Thyroid gland (tissue), 4 donors: ENCODE measurements around the gene PTPMT1. TPM values are rescaled to one million over a fixed set of nuclear protein-coding genes. Genes with fewer than 3 reads are reported as not detected.
"Not testable (repeated sequence)": the region's sequence is repeated elsewhere in the genome, so short reads cannot be mapped to it uniquely, and the experiment has no call there.

Experiments
- DNase-seq, 2 donors: peaks; one replicate each; pipeline ENCODE4 v3.0.0-alpha.2; 2019
- H3K27ac ChIP-seq, 3 donors: fragments of 200-600 bp; sonication (generic); 1 replicate in 2 of 3; 2 replicates in 1 of 3; pipeline ENCODE4 v1.5.1; 2016 to 2019; ENCODE audit warnings: mild to moderate bottlenecking in 1 of 3, moderate library complexity in 1 of 3
- H3K27me3 ChIP-seq: fragments of 200-600 bp; sonication (generic); one replicate; pipeline ENCODE4 v1.5.1; 2019
- H3K36me3 ChIP-seq, 2 donors: fragments of 200-600 bp; sonication (generic); one replicate each; pipeline ENCODE4 v1.5.1; 2016 to 2019
- H3K4me1 ChIP-seq, 2 donors: fragments of 200-600 bp; sonication (generic); one replicate each; pipeline ENCODE4 v1.5.1; 2017 to 2019
- H3K4me3 ChIP-seq, 3 donors: fragments of 200-600 bp; sonication (generic); replicated peaks in 1 of 3; 1 replicate in 2 of 3; 2 replicates in 1 of 3; pipeline ENCODE4 v1.5.1; 2016; ENCODE audit warnings: mild to moderate bottlenecking in 1 of 3
- H3K9me3 ChIP-seq: fragments of 200-600 bp; sonication (generic); one replicate; pipeline ENCODE4 v1.5.1; 2017
- POLR2A ChIP-seq, 2 donors: fragments of 450-650 bp; IDR thresholded peaks; one replicate each; pipeline ENCODE4 v1.6.1; 2017; ENCODE audit warnings: antibody characterized with exemption in 2 of 2, mild to moderate bottlenecking in 2 of 2, moderate library complexity in 1 of 2
- WGBS, 2 donors: methylation state at CpG; one replicate each; pipeline ENCODE4 v1.1.5; 2017; 5-methylcytosine and 5-hydroxymethylcytosine counted together
- intact Hi-C: fragments of 100-400 bp; cut with DNase I; formaldehyde crosslinking; loops from one replicate; pipeline ENCODE4 v1.15.1; 2023
- total RNA-seq, 4 donors: library from RNA; depleted of rRNA; stranded (reverse); fragments of >200 nt; gene quantifications; one replicate each; pipeline ENCODE4 v1.2.3, GENCODE V29; 2016
- TF ChIP-seq, protein P1 (sequence below), 6 experiments: fragments of 200-600 bp in 3 of 6; fragments of 450-650 bp in 3 of 6; sonication (generic) in 3 of 6; IDR thresholded peaks; one replicate each; pipeline ENCODE4 v1.5.1; 2016 to 2019; ENCODE audit warnings: antibody characterized with exemption in 6 of 6, mild to moderate bottlenecking in 2 of 6, inconsistent platforms in 1 of 6, moderate library complexity in 1 of 6

Gene PTPMT1
- total RNA-seq, 4 donors from 2014 or later: 93.9 to 149 (median 125) TPM

DNA sequence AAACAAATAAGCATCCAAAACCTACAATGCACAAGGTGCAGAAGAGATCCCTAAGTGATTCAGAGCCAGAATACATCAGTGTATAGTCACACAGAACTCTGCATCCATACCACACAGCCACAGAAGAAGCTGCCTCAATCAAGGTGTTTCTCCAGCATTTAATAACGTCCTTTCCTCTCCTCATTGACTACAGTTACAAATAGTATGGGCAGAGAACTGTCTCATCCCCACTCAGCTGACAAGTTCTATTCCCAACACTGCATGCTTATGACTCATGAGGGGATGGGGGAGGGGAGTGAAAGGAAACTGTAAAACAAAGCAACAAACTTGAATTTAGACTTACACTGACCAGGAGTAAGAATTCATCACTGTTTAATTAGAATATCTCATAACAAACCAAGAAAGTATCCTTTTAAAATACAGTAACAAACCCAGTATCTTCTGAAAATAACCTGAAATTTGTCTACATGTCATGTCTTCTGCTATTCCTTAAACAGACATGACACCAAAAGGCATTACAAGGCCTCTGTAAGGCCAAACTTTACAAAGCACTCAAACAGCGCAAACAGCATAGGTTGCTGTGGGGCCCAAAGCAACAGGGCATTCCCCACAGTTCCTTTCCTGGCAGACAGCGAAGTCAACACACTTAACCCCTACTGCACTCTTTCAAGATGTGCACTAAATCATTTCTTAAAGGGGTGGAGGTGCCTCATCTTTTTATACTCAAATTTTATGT is 41.7 kb upstream of the PTPMT1 start:
- Histone ChIP-seq H3K27ac (peak overlapping the region; percentile 26 to 66 (median 66)), H3K9me3 (no peaks in the 10 kb centered on the region), H3K27me3 (no peaks in the 10 kb centered on the region), H3K36me3 (no peaks in the 10 kb centered on the region), H3K4me1 (peaks cover 46 to 67% of the 10 kb centered on the region in 2 donors), H3K4me3 (no peak overlapping the region)
- intact Hi-C loops: no loop called here
- 6 to 12% methylated on average over 3 of the region's 3 CpGs for WGBS, 2 donors
- DNase-seq: peak; percentile 27 to 46
- TF ChIP-seq, protein P1, sequence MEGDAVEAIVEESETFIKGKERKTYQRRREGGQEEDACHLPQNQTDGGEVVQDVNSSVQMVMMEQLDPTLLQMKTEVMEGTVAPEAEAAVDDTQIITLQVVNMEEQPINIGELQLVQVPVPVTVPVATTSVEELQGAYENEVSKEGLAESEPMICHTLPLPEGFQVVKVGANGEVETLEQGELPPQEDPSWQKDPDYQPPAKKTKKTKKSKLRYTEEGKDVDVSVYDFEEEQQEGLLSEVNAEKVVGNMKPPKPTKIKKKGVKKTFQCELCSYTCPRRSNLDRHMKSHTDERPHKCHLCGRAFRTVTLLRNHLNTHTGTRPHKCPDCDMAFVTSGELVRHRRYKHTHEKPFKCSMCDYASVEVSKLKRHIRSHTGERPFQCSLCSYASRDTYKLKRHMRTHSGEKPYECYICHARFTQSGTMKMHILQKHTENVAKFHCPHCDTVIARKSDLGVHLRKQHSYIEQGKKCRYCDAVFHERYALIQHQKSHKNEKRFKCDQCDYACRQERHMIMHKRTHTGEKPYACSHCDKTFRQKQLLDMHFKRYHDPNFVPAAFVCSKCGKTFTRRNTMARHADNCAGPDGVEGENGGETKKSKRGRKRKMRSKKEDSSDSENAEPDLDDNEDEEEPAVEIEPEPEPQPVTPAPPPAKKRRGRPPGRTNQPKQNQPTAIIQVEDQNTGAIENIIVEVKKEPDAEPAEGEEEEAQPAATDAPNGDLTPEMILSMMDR (IDR thresholded peaks at IDR 0.05): no peak
- TF ChIP-seq POLR2A (IDR thresholded peaks at IDR 0.05): no peak

DNA sequence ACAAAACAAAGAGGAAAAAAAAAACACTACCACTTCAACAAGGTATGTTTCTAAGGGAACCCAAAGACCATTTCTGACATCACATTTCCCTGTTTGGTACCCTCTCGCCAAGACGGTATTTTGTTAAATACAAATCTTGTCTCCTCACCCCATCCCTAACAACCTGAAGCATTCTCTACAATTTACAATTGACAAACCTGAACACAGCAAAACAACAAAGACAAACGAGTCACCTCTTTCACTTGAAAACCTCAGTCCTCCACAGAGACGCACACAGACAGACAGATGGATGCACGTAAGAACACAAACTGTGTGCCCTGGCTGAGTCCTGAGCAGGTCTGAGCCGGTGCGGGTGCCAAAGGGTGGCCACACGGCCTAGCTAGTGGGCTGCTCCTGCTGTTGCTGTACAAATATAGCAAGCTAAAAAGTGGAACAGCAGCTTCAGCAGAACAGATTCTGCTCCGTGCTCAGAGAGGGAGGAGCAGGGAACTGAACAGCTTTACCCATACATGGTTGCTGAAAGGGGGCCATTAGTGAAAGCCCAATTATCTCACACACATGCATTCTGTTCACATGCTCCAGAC is 41.0 kb upstream of the PTPMT1 start:
- Histone ChIP-seq H3K27ac (peak overlapping the region; percentile 26 to 66 (median 66)), H3K4me3 (no peak overlapping the region), H3K9me3 (no peaks in the 10 kb centered on the region), H3K27me3 (no peaks in the 10 kb centered on the region), H3K36me3 (no peaks in the 10 kb centered on the region), H3K4me1 (peaks cover 44 to 62% of the 10 kb centered on the region in 2 donors)
- TF ChIP-seq POLR2A (IDR thresholded peaks at IDR 0.05): no peak
- TF ChIP-seq, protein P1 (IDR thresholded peaks at IDR 0.05): no peak
- WGBS, 2 donors: 19 to 24% methylated on average over 9 of the region's 9 CpGs
- intact Hi-C loops: no loop called here
- peak; percentile 50 to 69 for DNase-seq

DNA sequence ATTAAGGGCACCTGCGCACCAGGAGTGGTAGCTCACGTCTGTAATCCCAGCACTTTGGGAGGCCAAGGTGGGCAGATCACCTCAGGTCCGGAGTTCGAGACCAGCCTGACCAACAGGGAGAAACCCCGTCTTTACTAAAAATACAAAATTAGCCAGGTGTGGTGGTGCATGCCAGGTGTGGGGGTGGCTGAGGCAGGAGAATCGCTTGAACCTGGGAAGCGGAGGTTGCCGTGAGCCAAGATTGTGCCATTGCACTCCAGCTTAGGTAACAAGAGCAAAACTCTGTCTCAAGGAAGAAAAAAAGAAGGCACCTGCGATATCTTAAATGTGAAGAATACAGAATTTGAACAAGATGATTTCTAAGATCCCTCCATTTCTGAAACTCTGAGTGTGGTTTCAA is 39.4 kb upstream of the PTPMT1 start:
- Histone ChIP-seq H3K4me1 (peaks cover 44 to 56% of the 10 kb centered on the region in 2 donors), H3K27ac (peak overlapping the region; percentile 28 to 66 (median 66))
- H3K9me3 ChIP-seq, intact Hi-C loops, H3K36me3 ChIP-seq, H3K4me3 ChIP-seq, H3K27me3 ChIP-seq: not testable (repeated sequence)
- 75 to 76% methylated on average over 9 of the region's 9 CpGs for WGBS, 2 donors
- DNase-seq: peak; percentile 29 to 53

DNA sequence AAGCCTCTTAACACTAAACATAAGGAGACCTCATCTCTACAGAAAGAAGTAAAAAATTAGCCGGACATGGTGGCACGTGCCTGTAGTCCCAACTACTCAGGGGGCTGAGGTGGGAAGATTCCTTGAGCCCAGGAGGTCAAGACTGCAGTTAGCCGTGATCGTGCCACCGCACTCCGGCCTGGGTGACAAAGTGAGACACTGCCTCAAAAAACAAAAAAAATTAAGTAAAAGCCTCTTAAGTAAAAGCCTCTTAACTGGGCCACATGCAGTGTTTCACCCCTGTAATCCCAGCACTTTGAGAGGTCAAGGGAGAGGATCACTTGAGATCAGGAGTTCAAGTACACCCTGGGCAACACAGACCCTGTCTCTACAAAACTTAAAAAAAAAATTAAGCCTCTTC is 38.2 kb upstream of the PTPMT1 start:
- H3K9me3 ChIP-seq: no peaks in the 10 kb centered on the region
- no peak for TF ChIP-seq POLR2A (IDR thresholded peaks at IDR 0.05)
- TF ChIP-seq, protein P1 (IDR thresholded peaks at IDR 0.05): no peak
- H3K4me1 ChIP-seq: peaks cover 40 to 53% of the 10 kb centered on the region in 2 donors
- WGBS, 2 donors: 86 to 87% methylated on average over 6 of the region's 6 CpGs
- no peaks in the 10 kb centered on the region for H3K36me3 ChIP-seq
- H3K4me3 ChIP-seq: no peak overlapping the region
- H3K27me3 ChIP-seq: no peaks in the 10 kb centered on the region
- intact Hi-C loops: no loop called here
- peak overlapping the region in 1 of 3 donors; percentile 66 for H3K27ac ChIP-seq
- no peak for DNase-seq

DNA sequence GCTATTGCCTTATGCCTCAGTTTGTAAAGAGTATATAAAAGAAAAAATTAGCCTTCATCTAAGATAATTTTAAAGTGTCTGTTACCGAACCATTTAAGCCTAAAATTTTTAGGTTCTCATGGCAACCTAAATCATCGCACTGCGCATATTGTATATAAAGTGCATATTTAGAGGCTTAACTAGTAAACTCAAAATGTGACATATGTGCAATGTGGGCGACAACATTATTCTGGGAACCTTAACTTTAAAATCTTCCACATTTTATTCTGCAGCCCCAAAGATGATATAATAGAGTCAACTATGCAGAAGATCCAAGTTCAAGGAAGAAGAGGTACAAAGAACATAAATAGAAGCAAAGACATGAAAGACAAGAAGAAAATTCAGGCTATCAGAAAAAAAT is 35.4 kb upstream of the PTPMT1 start:
- intact Hi-C loops: no loop called here
- TF ChIP-seq, protein P1 (IDR thresholded peaks at IDR 0.05): no peak
- TF ChIP-seq POLR2A (IDR thresholded peaks at IDR 0.05): no peak
- 95% methylated on average over 4 of the region's 4 CpGs for WGBS, 2 donors

DNA sequence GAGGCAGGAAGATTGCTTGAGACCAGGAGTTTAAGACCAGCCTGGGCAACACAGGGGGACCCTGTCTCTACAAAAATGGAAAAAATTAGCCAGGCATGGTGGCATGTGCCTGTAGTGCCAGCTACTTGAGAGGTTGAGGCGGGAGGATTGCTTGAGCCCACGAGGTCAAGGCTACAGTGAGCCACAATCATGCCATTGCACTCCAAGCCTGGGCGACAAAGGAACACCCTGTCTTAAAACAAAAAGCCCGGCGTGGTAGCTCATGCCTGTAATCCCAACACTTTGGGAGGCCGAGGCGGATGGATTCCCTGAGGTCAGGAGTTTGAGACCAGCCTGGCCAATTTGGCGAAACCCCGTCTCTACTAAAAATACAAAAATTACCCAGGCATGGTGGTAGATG is 34.7 kb upstream of the PTPMT1 start:
- H3K27ac ChIP-seq, H3K4me3 ChIP-seq, intact Hi-C loops, H3K9me3 ChIP-seq, H3K27me3 ChIP-seq, DNase-seq, H3K36me3 ChIP-seq: not testable (repeated sequence)
- peaks cover 23 to 41% of the 10 kb centered on the region in 2 donors for H3K4me1 ChIP-seq
- 88 to 92% methylated on average over 9 of the region's 9 CpGs for WGBS, 2 donors

More for the DNA sequence above, 35.4 kb upstream of the PTPMT1 start:
- H3K27ac ChIP-seq: no peak overlapping the region
- H3K4me3 ChIP-seq: no peak overlapping the region
- DNase-seq: no peak
- H3K9me3 ChIP-seq: no peaks in the 10 kb centered on the region
- H3K27me3 ChIP-seq: no peaks in the 10 kb centered on the region
- H3K4me1 ChIP-seq: peaks cover 31 to 48% of the 10 kb centered on the region in 2 donors
- H3K36me3 ChIP-seq: no peaks in the 10 kb centered on the region
